ENCODE data around the gene ACP5. TPM values are rescaled to one million over a fixed set of nuclear protein-coding genes. Genes with fewer than 3 reads are reported as not detected.

The ACP5 gene
- total RNA-seq, 1 donor from 2014 or later, result 0.95 TPM

DNA sequence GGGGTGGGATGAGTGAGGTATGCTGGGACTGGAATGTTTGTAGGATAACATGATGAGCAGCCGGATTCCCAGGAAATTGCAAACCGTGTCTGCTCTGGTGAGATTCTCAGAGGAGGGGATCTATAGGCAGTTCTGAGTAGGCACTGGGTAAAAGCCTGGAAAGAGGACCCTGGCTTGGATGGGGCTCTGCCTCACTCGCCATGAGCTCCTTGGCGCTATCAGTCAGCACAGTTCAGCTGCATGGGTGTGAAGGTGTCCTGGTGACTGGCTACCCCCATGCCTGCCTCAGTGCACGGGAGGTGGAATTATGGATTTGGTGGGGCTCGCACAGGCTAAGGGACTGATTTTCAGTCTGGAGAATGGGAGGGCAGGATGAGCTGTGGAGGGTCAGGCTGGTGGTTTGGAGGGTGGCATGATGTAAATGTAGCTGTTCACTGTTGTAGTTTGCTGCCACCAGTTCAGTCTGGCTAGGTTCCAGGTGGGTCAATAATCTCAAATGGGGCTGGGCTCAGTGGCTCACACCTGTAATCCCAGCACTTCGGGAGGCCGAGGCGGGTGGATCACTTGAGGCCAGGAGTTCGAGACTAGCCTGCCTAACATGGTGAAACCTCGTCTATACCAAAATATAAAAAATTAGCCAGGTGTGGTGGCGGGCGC lies 10.7 kb upstream of the ACP5 start:
- no peak for DNase-seq (ENCODE audit: low spot score)
- peaks cover 2% of the 10 kb centered on the region for H3K27me3 Mint-ChIP-seq (ENCODE audit: unreplicated experiment)
- no peaks in the 10 kb centered on the region for H3K36me3 Mint-ChIP-seq (ENCODE audit: low read depth, unreplicated experiment)
- TF ChIP-seq, protein P1, sequence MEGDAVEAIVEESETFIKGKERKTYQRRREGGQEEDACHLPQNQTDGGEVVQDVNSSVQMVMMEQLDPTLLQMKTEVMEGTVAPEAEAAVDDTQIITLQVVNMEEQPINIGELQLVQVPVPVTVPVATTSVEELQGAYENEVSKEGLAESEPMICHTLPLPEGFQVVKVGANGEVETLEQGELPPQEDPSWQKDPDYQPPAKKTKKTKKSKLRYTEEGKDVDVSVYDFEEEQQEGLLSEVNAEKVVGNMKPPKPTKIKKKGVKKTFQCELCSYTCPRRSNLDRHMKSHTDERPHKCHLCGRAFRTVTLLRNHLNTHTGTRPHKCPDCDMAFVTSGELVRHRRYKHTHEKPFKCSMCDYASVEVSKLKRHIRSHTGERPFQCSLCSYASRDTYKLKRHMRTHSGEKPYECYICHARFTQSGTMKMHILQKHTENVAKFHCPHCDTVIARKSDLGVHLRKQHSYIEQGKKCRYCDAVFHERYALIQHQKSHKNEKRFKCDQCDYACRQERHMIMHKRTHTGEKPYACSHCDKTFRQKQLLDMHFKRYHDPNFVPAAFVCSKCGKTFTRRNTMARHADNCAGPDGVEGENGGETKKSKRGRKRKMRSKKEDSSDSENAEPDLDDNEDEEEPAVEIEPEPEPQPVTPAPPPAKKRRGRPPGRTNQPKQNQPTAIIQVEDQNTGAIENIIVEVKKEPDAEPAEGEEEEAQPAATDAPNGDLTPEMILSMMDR (IDR thresholded peaks at IDR 0.05; ENCODE audit: unreplicated experiment), result peak; percentile 10
- H3K4me1 Mint-ChIP-seq (ENCODE audit: unreplicated experiment), result no peaks in the 10 kb centered on the region
- no peak overlapping the region for H3K27ac Mint-ChIP-seq (ENCODE audit: unreplicated experiment)
- H3K4me3 Mint-ChIP-seq (ENCODE audit: unreplicated experiment), result no peak overlapping the region
- no peaks in the 10 kb centered on the region for H3K9me3 Mint-ChIP-seq (ENCODE audit: unreplicated experiment)

DNA sequence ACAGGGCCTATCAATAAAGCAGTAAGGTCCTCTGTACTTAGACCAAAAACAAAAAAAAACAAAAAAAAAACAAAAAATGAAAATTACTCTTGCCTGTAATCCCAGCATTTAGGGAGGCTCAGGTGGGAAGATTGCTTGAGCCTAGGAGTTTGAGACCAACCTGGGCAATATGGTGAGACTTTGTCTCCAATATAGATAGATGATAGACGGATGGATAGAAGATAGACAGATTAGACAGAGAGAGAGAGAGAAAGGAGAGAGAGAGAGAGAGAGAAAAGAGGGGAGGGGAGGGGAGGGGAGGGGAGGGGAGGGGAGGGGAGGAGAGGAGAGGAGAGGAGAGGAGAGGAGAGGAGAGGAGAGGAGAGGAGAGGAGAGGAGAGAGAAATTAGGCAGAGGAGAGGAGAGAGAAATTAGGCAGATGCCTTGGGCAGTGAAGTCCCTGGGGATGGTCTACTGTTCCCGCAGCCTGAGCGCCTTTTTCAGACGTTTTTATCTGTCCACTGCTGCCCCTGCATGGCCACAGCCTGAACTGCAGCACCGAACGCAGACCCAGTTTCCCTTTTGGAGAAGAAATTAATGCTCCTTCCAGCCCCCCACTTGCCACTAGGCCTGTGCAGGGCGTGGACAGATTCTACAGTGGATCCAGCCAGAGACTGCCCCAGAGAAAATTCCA lies 10.0 kb upstream of the ACP5 start:
- TF ChIP-seq, protein P1 (IDR thresholded peaks at IDR 0.05; ENCODE audit: unreplicated experiment), result peak; percentile 72
- Mint-ChIP-seq H3K36me3 (ENCODE audit: low read depth, unreplicated experiment) (no peaks in the 10 kb centered on the region), H3K9me3 (ENCODE audit: unreplicated experiment) (no peaks in the 10 kb centered on the region), H3K27ac (ENCODE audit: unreplicated experiment) (no peak overlapping the region), H3K4me3 (ENCODE audit: unreplicated experiment) (no peak overlapping the region), H3K27me3 (ENCODE audit: unreplicated experiment) (peaks cover 2% of the 10 kb centered on the region), H3K4me1 (ENCODE audit: unreplicated experiment) (no peaks in the 10 kb centered on the region)
- peak; percentile 84 for DNase-seq (ENCODE audit: low spot score)

DNA sequence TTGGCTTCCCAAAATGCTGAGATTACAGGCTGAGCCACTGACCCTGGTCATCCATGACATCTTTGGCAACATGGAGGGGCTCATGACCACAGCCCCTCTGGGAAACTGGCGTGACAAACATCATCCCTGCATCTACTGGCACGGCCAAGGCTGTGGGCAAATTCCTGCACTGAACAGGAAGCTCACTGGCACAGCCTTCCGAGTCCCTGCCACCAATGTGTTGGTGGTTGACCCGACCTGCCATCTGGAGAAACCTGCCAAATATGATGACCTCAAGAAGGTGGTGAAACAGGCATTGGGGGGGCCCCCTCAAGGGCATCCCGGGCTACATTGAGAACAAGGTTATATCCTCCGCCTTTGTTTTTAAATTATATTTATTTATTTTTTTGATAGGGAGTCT lies 8.9 kb upstream of the ACP5 start:
- TF ChIP-seq, protein P1 (IDR thresholded peaks at IDR 0.05; ENCODE audit: unreplicated experiment), result no peak
- Mint-ChIP-seq H3K27me3 (ENCODE audit: unreplicated experiment) (peaks cover 2% of the 10 kb centered on the region), H3K4me3 (ENCODE audit: unreplicated experiment) (no peak overlapping the region), H3K36me3 (ENCODE audit: low read depth, unreplicated experiment) (no peaks in the 10 kb centered on the region), H3K4me1 (ENCODE audit: unreplicated experiment) (no peaks in the 10 kb centered on the region), H3K9me3 (ENCODE audit: unreplicated experiment) (no peaks in the 10 kb centered on the region), H3K27ac (ENCODE audit: unreplicated experiment) (no peak overlapping the region)
- DNase-seq (ENCODE audit: low spot score), result no peak

DNA sequence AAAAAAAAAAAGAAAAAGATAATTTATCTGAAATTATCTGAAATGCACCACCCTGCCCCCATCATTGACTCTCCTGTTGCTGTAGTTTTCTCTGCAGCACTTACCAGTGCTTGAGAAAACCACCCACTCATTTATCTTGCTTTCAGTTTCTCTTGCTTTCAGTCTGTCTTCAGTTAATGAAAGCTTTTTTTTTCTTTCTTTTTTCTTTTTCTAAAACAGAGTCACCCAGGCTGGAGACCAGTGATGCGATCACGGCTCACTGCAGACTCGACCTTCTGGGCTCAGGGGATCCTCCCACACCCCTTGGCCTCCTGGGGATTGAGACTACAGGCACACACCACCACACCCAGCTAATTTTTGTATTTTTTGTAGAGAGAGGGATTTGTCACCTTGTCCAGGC lies 4.3 kb upstream of the ACP5 start:
- no peak for DNase-seq (ENCODE audit: low spot score)

More for the DNA sequence above, 4.3 kb upstream of the ACP5 start:
- peaks cover 6% of the 10 kb centered on the region for H3K4me1 Mint-ChIP-seq (ENCODE audit: unreplicated experiment)
- no peaks in the 10 kb centered on the region for H3K9me3 Mint-ChIP-seq (ENCODE audit: unreplicated experiment)
- no peaks in the 10 kb centered on the region for H3K36me3 Mint-ChIP-seq (ENCODE audit: low read depth, unreplicated experiment)
- TF ChIP-seq, protein P1 (IDR thresholded peaks at IDR 0.05; ENCODE audit: unreplicated experiment), result no peak
- no peak overlapping the region for H3K27ac Mint-ChIP-seq (ENCODE audit: unreplicated experiment)
- peaks cover 2% of the 10 kb centered on the region for H3K27me3 Mint-ChIP-seq (ENCODE audit: unreplicated experiment)
- H3K4me3 Mint-ChIP-seq (ENCODE audit: unreplicated experiment), result no peak overlapping the region

All from endothelial cell (in vitro differentiated cells).